ENCODE data around the gene JMJD8.
"Not testable (repeated sequence)": the region's sequence is repeated elsewhere in the genome, so short reads cannot be mapped to it uniquely, and the experiment has no call there.

JMJD8 gene

GRCh38 chr16:708959-709358 is 24.8 kb upstream of the JMJD8 start:
- no peak for DNase-seq (ENCODE audit: low read depth)

GRCh38 chr16:708019-708418 is 23.9 kb upstream of the JMJD8 start:
- DNase-seq (ENCODE audit: low read depth) = no peak

DNA sequence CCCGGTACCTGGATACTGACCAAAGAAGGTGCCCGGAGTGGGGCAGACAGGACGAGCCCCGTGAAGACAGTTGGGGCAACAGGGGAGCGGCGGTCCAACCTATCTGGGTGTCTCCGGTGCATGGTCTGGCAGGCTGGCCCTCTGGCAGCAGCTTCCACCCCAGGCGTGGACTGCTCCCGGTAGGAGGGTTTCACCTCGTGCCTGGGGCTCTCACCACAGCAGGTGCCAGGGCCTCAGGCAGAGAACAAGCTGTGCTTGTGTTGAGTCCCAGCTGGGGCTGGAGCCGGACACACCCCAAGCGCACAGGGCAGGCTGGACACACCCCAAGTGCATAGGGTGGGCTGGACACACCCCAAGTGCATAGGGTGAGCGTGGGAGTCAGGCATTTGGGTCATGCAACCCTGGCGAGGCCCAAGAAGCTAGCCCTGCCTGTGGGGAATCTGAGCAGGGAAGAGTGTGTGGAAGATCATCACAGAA is 23.0 kb upstream of the JMJD8 start:
- no peak for DNase-seq (ENCODE audit: low read depth)

DNA sequence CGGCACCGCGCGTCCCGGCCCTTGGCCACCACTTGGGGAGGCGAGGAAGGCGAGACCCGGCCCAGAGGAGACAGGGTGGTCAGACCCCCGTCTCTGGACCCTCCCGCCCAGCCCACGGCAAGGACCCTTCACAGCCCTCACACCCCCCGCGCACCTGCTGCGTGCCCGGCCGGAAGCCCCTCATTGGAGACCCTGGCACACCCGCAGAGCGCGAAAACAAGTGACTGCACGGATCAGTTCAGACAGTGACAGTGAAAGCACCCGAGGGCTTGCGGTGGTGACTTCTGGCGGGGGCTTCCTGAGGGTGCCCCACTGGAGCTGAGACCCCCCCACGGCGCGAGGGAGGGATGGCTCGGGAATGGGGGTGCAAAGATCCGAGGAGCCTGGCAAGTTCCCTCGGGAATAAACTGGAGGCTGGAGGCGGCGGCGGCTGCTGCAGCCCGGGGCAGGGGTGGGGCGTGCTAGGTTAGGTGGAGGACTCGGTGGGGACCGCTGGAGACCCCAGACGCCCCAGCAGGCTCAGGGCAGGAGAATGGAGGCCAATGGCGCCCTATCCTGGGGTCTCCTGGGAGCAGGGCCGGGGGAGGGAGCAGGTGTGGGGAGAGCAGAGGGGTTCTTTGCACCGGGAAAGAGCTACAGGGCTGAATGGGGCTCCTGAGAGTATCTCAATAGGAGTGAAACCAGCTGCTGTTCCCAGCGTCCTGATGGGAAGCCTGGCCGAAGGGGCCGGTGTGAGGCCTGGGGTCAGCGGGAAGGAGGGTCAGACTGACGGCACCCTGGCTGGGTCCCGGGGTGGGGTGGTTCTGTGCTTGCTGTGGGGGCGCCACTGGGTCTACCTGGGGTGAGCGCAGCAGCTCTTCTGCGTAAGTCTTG is 22.3 kb upstream of the JMJD8 start:
- DNase-seq (ENCODE audit: low read depth) = no peak

- DNase-seq (ENCODE audit: low read depth) = no peak
These were observed 21.5 kb upstream of the JMJD8 start, which contains the start of gene FBXL16 for GRCh38 chr16:705431-706188. Gene FBXL16 (minus strand): TSS chr16:705801. CDS start chr16:697405, 8,396 bp downstream.

- DNase-seq (ENCODE audit: low read depth) = no peak
These were observed 20.6 kb upstream of the JMJD8 start for GRCh38 chr16:704552-705380.

DNA sequence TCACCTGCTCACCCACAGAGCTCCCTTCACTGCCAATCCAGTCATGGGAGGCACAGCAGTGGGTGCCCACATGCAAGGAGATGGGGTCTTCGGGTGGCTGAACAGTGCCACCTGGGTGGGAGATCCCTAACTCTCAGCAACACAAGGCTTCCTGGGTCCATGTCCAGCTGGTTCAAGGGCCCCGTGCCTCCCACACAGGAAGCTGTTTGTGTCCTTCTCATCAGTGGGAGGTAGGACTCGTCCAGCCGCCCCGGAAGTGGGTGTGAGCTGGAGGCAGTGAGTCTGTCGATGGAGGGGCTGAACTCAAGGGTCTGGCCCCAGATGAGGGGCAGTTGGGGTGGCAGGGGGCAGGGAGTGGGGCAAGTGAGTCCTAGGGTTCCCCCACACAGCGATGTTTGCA is 19.9 kb upstream of the JMJD8 start:
- DNase-seq (ENCODE audit: low read depth) = no peak

DNA sequence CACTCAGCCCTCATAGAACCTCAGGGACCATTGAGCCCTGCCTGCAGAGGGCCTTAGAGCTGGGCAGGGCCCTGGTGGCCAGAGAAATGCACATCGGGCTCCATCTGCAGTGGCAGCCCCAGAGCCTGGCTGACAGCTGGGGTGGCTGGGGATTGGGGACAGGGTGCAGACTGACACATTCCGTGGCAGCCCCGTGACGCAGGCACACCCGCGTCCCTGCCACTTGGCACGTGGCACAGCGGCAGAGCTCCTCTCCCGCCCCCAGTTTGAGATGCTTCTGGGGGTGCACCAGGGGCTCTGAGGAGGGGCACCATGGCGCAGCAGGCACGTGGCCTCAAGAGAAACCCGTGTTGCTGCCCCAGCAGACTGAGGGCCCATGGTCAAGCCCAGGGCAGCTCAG is 19.3 kb upstream of the JMJD8 start:
- DNase-seq (ENCODE audit: low read depth) = no peak

DNA sequence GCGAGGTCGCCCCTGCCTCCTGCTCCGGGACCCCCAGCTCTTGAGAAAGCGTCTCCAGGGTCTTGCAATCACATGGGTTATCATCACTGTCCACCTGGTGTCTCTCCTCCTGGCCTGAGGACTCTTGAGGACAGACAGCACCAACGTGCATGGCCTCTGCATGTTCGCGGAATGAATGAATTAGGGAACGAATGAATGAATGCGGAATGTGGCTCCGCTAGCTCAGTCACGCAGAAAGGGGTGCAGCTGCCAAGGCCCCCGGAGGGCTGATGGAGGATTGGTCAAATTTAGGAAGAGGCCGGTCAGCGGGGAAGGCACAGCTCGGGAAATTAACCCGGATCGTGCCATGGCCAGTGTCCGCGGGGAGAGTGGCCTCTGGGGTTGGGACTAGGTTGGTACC is 18.2 kb upstream of the JMJD8 start:
- no peak for DNase-seq (ENCODE audit: low read depth)

DNA sequence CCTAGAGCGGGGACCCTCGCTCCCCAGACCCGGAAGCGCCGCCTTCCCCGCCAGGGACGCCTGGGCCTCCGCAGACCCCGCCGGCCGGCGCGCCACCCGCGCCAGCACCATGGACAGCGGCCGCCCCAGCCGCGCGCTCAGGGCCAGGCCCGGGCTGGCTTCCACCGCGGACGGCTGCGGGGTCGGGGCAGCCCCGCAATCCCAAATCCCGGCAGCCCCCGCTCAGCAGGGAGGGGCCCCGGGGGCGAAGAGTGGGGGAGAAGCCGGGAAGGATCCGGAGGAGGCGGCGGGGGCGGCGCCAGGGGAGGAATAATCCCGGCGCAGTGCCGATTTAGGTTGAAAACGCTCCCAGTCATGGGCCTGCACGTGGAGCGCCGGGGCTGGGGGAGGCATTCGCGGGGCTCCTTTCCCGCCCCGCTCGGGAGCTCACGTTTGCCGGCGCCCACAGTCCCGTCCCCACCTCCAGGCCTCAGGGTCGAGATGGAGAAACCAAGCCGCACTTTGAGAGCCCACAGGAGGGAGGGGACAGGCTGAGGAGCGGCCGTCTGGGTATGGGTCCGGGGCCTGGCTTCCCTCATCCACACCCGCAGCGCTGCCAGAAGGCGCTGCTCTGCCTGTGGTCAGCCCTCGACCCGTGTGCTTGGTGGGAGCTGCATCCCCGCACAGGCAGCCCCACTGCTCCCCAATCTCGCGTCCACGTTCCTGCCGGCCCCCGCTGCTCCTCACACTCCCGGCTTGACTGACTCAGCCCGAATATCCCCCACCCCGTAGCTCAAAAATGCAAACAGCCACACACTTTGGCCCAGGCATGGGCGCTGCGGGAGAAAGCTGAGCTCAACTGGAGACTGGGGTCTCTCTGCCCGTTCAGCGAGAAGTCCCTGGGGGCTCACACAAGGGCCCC is 16.8 kb upstream of the JMJD8 start:
- DNase-seq (ENCODE audit: low read depth) = no peak

- DNase-seq (ENCODE audit: low read depth) = no peak
These were observed 15.0 kb upstream of the JMJD8 start for GRCh38 chr16:698911-699671.

GRCh38 chr16:695355-696089 is 11.4 kb upstream of the JMJD8 start:
- DNase-seq (ENCODE audit: low read depth) = no peak

DNA sequence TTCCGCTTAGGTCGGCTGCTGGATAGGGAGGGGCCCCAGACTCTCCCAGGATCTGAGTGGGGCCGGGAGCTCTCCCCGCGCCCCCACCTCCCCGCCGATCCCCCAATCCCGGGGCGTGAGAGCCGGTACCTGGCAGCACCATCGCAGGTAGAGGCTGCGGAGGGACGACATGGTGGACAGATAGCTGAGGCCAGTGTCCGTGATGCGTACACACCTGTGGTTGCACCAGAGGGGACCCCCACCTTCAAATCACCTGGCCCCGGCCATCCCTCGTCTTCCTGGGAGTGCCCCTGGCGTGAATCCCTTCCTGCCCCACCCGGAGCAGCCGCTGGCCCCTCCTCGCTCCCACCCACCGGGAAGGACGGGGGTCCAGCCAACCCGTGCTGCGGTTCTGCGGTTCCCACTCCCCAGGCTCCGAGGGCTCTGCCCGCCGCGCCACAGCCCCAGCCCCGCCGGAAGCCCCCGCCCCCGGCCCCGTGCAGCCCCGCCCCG is 10.8 kb upstream of the JMJD8 start:
- no peak for DNase-seq (ENCODE audit: low read depth)

DNA sequence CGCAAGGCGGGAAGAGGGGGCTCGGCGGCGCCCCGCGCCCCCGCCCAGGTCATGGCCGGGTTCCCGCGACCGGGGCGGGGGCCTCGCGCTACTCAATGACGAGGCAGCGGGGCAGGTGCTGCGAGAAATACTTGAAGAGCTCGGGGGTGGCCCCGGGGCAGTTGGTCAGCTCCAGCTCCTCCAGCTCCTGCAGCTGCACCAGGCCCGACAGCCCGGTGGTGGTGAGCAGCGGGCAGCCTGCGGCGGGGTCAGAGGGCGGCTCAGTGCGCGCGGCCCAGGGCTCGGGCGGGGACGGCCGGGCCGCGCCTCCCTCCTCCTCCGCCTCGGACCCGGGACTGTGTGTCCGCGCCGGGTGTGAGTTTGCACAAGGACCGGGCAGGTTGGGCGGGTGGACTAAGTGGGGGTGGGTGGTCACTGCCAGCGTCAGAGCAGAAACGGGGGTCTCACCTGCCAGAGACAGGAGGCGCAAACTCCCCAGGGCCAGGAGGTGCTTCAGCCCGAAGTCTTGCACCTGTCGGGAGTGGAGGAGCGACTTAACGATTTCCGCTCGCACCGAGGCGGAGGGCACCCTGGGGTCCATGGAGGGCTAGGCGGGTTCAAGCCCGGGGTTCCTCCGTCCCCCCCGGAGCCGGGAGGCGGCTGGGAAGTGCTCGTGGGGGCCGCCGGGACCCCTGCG is 10.2 kb upstream of the JMJD8 start:
- DNase-seq (ENCODE audit: low read depth) = no peak

GRCh38 chr16:693766-694165 is 9.6 kb upstream of the JMJD8 start:
- no peak for DNase-seq (ENCODE audit: low read depth)

DNA sequence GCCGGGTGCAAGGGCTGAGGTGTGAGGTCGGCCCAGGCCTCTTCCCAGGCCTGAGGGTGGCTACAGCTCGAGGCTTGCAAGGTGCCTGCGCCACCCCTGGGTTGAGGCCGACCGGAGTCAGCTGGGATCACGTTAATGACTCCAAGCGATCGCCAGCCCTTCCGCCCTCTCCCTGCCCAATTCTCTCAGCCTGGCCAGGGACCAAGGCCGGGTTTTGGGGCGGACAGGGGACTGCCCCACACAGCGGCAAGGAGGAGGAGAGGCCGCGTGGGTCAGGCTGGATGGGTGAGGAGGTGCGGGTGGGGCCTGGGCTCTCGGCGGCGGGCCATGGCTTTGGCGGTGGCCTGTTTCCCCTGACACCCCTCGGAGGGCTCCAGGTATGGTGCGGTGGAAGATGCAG is 9.2 kb upstream of the JMJD8 start:
- no peak for DNase-seq (ENCODE audit: low read depth)

GRCh38 chr16:692356-693108 is 8.4 kb upstream of the JMJD8 start:
- DNase-seq (ENCODE audit: low read depth) = no peak

DNA sequence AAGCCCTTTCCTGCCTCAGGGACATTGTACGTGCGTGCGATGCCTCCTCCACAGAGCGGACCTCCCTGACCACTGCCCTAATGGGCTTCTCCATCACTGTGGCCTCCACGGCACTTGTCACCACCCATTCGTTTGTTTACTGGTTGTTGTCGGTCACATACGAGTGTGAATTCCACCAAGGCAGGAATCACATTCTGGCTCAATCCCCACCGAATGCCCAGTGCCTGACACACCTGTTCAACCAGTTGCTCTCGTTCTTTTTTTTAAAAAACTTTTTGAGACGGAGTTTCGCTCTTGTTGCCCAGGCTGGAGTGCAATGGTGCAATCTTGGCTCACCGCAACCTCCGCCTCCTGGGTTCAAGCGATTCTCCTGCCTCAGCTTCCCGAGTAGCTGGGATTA is 7.1 kb upstream of the JMJD8 start:
- DNase-seq (ENCODE audit: low read depth) = not testable (repeated sequence)
